NT2/D1 (cell line): ENCODE data around the gene KREMEN1.

Experiments
- SUZ12 ChIP-seq: IDR thresholded peaks from 2 replicates; pipeline ENCODE4 v1.6.1; 2011; ENCODE audit not compliant: insufficient read length, insufficient read depth; ENCODE audit errors: extremely low read depth
- YY1 ChIP-seq: IDR thresholded peaks from 2 replicates; pipeline ENCODE4 v1.6.1; 2011; ENCODE audit not compliant: insufficient read length, insufficient read depth

- TF ChIP-seq SUZ12 (no peak), YY1 (no peak)
Observed at GRCh38 chr22:29144786-29145160, 71.9 kb downstream of the KREMEN1 start.
